ENCODE results near the gene UBE2I. TPM values are rescaled to one million over a fixed set of nuclear protein-coding genes. Genes with fewer than 3 reads are reported as not detected.

Gene UBE2I
- total and polyA plus RNA-seq, 2 donors (not counting 1 experiment from before 2014, with no cell fraction given) = 152 to 265 TPM

GRCh38 chr16:1274767-1275166 lies 34.7 kb upstream of the UBE2I start:
- H3K4me2 ChIP-seq (replicated peaks; ENCODE audit: low read depth, low read length, poor library complexity, severe bottlenecking) = no peak overlapping the region
- Mint-ChIP-seq H3K4me1 (no peaks in the 10 kb centered on the region), H3K27ac (no peak overlapping the region), H3K9me3 (ENCODE audit: insufficient read depth) (no peaks in the 10 kb centered on the region), H3K27me3 (peaks cover 25% of the 10 kb centered on the region), H3K4me3 (no peak overlapping the region)
- 100% methylated on average over 1 of the region's 7 CpGs for WGBS (ENCODE audit: insufficient coverage)
- no peak for TF ChIP-seq EZH2 (IDR thresholded peaks at IDR 0.05; ENCODE audit: borderline replicate concordance, insufficient read depth, low read depth, low read length, poor library complexity, severe bottlenecking)
- no peak overlapping the region for H2AFZ ChIP-seq (ENCODE audit: insufficient read depth, low read depth, low read length, poor library complexity, severe bottlenecking)
- H3K27ac ChIP-seq (ENCODE audit: low read length in 2 of 2) = no peak overlapping the region
- H3K4me3 ChIP-seq (ENCODE audit: control extremely low read depth in 1 of 5, extremely low read depth in 1 of 5, insufficient read depth in 1 of 5, low read depth in 2 of 5, low read length in 4 of 5) = no peak overlapping the region
- H4K20me1 ChIP-seq (ENCODE audit: control insufficient read depth, insufficient read depth, low read length, poor library complexity, severe bottlenecking) = no peaks in the 10 kb centered on the region
- H3K36me3 ChIP-seq (replicated peaks in 1 of 2; ENCODE audit: control extremely low read depth in 1 of 2, control insufficient read depth in 1 of 2, extremely low read depth in 1 of 2, insufficient read depth in 2 of 2, low read length in 1 of 2) = no peaks in the 10 kb centered on the region
- peaks cover 0 to 4% of the 10 kb centered on the region in 2 donors for H3K4me1 ChIP-seq (ENCODE audit: control insufficient read depth in 2 of 2, insufficient read depth in 2 of 2, low read length in 2 of 2)
- no peaks in the 10 kb centered on the region for H3K79me2 ChIP-seq (ENCODE audit: control insufficient read depth, insufficient read depth, low read length)
- H3K9me3 ChIP-seq (ENCODE audit: control extremely low read depth in 1 of 3, control insufficient read depth in 2 of 3, insufficient read depth in 1 of 3, low read length in 2 of 3) = no peaks in the 10 kb centered on the region
- no peak overlapping the region for H3K9ac ChIP-seq (ENCODE audit: low read length)
- H3K27me3 ChIP-seq (replicated peaks in 1 of 4; ENCODE audit: control extremely low read depth in 1 of 4, control insufficient read depth in 3 of 4, insufficient read depth in 4 of 4, low read length in 3 of 4) = peaks cover 0 to 24% (median 2%) of the 10 kb centered on the region in 4 experiments
- ATAC-seq (ENCODE audit: low read depth) (no peak), DNase-seq (no peak)
- ChIA-PET POLR2A (no interaction called here), CTCF (no interaction called here)
- intact Hi-C loops (cut with micrococcal nuclease) = no loop called here

GRCh38 chr16:1275791-1276579 lies 33.5 kb upstream of the UBE2I start:
- Histone ChIP-seq H3K9me3 (ENCODE audit: control extremely low read depth in 1 of 3, control insufficient read depth in 2 of 3, insufficient read depth in 1 of 3, low read length in 2 of 3) (no peaks in the 10 kb centered on the region), H3K36me3 (replicated peaks in 1 of 2; ENCODE audit: control extremely low read depth in 1 of 2, control insufficient read depth in 1 of 2, extremely low read depth in 1 of 2, insufficient read depth in 2 of 2, low read length in 1 of 2) (no peaks in the 10 kb centered on the region), H3K4me1 (ENCODE audit: control insufficient read depth in 2 of 2, insufficient read depth in 2 of 2, low read length in 2 of 2) (peaks cover 0 to 4% of the 10 kb centered on the region in 2 donors), H3K27me3 (replicated peaks in 1 of 4; ENCODE audit: control extremely low read depth in 1 of 4, control insufficient read depth in 3 of 4, insufficient read depth in 4 of 4, low read length in 3 of 4) (peaks cover 0 to 24% (median 1%) of the 10 kb centered on the region in 4 experiments), H3K27ac (ENCODE audit: low read length in 2 of 2) (no peak overlapping the region), H3K9ac (ENCODE audit: low read length) (no peak overlapping the region), H3K4me2 (replicated peaks; ENCODE audit: low read depth, low read length, poor library complexity, severe bottlenecking) (no peak overlapping the region), H3K4me3 (ENCODE audit: control extremely low read depth in 1 of 5, extremely low read depth in 1 of 5, insufficient read depth in 1 of 5, low read depth in 2 of 5, low read length in 4 of 5) (no peak overlapping the region), H3K79me2 (ENCODE audit: control insufficient read depth, insufficient read depth, low read length) (no peaks in the 10 kb centered on the region), H4K20me1 (ENCODE audit: control insufficient read depth, insufficient read depth, low read length, poor library complexity, severe bottlenecking) (no peaks in the 10 kb centered on the region), H2AFZ (ENCODE audit: insufficient read depth, low read depth, low read length, poor library complexity, severe bottlenecking) (no peak overlapping the region)
- ATAC-seq (ENCODE audit: low read depth) (no peak), DNase-seq (no peak)
- WGBS (ENCODE audit: insufficient coverage) = 81% methylated on average over 29 of the region's 30 CpGs
- intact Hi-C loops (cut with micrococcal nuclease) = no loop called here
- Mint-ChIP-seq H3K9me3 (ENCODE audit: insufficient read depth) (no peaks in the 10 kb centered on the region), H3K4me1 (no peaks in the 10 kb centered on the region), H3K27me3 (peaks cover 16% of the 10 kb centered on the region), H3K27ac (no peak overlapping the region), H3K4me3 (no peak overlapping the region)
- ChIA-PET POLR2A (no interaction called here), CTCF (no interaction called here)
- no peak for TF ChIP-seq CTCF (IDR thresholded peaks at IDR 0.05)
- TF ChIP-seq EZH2 (IDR thresholded peaks at IDR 0.05; ENCODE audit: borderline replicate concordance, insufficient read depth, low read depth, low read length, poor library complexity, severe bottlenecking) = no peak

Data from B cell (primary cell).